Mucosa of descending colon (tissue), 3 donors: Measurements from ENCODE around the gene MADCAM1. TPM values are rescaled to one million over a fixed set of nuclear protein-coding genes. Genes with fewer than 3 reads are reported as not detected.

Experiments
- ATAC-seq: fragments of 200-7000 bp; cut with Tn5 transposase; one replicate; pipeline ENCODE4 v1.9.1; 2020; ENCODE audit warnings: mild to moderate bottlenecking, moderate library complexity
- DNase-seq, 3 donors: peaks; one replicate each; pipeline ENCODE4 v3.0.0-alpha.2; 2020
- H3K36me3 ChIP-seq: fragments of 200-600 bp; one replicate; pipeline ENCODE4 v1.8.0; 2021; ENCODE audit warnings: low read depth, mild to moderate bottlenecking
- H3K4me1 ChIP-seq: fragments of 200-600 bp; one replicate; pipeline ENCODE4 v1.8.0; 2021; ENCODE audit warnings: low read depth, mild to moderate bottlenecking
- H3K4me3 ChIP-seq: fragments of 200-600 bp; one replicate; pipeline ENCODE4 v1.8.0; 2021; ENCODE audit warnings: mild to moderate bottlenecking
- H3K9me3 ChIP-seq: fragments of 200-600 bp; one replicate; pipeline ENCODE4 v1.8.0; 2021; ENCODE audit warnings: mild to moderate bottlenecking
- intact Hi-C, 2 donors: fragments of 100-400 bp; cut with DNase I in 1 of 2; cut with micrococcal nuclease in 1 of 2; formaldehyde crosslinking; loops; one replicate each; pipeline versions ENCODE4 v1.11.0 to v1.11.1; 2022; cut with DNase I, micrococcal nuclease
- total RNA-seq, 3 donors: library from RNA; stranded (reverse); fragmentation: NEBNext Ultra II Directional in 2 of 3; extraction: Animal tissue kit (Norgen Biotek cat#: 25700) in 2 of 3; gene quantifications; one replicate each; pipeline versions ENCODE4 v1.2.1 to v1.2.4, GENCODE V29; 2021 to 2023
- TF ChIP-seq, protein P1 (sequence below): fragments of 200-600 bp; IDR thresholded peaks from one replicate; pipeline ENCODE4 v1.8.0; 2022; ENCODE audit warnings: antibody characterized with exemption, mild to moderate bottlenecking
- donor health status: DM: no; HTN: no; CAD: no; lungs with moderate emphysema.
- donor health status: DM: no; HTN: no; CAD: no.
- donor health status: DM: no; HTN: yes; CAD: no.

Gene MADCAM1
- total RNA-seq, 3 donors from 2014 or later = 2.3 to 4.3 (median 4.1) TPM

DNA sequence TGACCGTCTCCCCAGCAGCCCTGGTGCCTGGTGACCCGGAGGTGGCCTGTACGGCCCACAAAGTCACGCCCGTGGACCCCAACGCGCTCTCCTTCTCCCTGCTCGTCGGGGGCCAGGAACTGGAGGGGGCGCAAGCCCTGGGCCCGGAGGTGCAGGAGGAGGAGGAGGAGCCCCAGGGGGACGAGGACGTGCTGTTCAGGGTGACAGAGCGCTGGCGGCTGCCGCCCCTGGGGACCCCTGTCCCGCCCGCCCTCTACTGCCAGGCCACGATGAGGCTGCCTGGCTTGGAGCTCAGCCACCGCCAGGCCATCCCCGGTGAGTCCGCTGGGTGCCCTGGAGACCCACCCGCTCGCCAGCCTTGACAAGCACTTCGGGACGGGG, 2.2 kb downstream of the MADCAM1 start:
- Histone ChIP-seq H3K4me1 (peaks cover 5% of the 10 kb centered on the region), H3K9me3 (no peaks in the 10 kb centered on the region), H3K4me3 (no peak overlapping the region), H3K36me3 (no peaks in the 10 kb centered on the region)
- ATAC-seq (no peak), DNase-seq (no peak)
- TF ChIP-seq, protein P1, sequence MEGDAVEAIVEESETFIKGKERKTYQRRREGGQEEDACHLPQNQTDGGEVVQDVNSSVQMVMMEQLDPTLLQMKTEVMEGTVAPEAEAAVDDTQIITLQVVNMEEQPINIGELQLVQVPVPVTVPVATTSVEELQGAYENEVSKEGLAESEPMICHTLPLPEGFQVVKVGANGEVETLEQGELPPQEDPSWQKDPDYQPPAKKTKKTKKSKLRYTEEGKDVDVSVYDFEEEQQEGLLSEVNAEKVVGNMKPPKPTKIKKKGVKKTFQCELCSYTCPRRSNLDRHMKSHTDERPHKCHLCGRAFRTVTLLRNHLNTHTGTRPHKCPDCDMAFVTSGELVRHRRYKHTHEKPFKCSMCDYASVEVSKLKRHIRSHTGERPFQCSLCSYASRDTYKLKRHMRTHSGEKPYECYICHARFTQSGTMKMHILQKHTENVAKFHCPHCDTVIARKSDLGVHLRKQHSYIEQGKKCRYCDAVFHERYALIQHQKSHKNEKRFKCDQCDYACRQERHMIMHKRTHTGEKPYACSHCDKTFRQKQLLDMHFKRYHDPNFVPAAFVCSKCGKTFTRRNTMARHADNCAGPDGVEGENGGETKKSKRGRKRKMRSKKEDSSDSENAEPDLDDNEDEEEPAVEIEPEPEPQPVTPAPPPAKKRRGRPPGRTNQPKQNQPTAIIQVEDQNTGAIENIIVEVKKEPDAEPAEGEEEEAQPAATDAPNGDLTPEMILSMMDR = no peak
- intact Hi-C loops = no loop called here

DNA sequence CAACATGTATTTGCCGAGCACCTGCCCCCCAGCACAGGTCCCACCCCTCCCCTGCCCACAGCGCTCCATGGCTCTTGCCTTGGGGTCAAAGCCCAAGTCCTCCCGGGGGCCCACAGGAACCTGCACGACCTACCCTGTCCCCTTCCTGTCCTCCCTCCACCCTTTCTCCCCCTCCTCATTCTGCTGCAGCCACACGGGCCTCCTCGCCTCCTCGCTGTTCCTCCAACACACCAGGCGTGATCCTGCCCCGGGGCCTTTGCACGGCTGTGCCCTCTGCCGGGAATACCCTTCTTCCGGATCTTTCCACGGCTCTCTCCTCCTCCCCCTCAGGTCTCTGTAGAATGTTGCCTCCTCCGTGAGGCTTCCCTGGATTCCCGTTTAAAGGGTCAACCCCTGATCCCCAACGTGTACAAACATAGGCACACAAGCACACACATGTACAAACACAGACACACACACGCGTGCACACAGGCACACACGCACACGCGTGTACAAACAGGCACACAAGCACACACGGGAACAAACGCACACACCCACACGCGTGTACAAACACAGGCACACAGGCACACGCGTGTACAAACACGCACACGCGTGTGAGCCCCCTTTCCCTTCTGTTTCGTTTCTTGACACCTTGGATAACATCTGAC, 2.8 kb downstream of the MADCAM1 start:
- no peak overlapping the region for H3K4me3 ChIP-seq
- ATAC-seq (no peak), DNase-seq (no peak)
- TF ChIP-seq, protein P1 = no peak
- H3K4me1 ChIP-seq = peaks cover 5% of the 10 kb centered on the region
- intact Hi-C loops = no loop called here
- H3K9me3 ChIP-seq = no peaks in the 10 kb centered on the region
- no peaks in the 10 kb centered on the region for H3K36me3 ChIP-seq

DNA sequence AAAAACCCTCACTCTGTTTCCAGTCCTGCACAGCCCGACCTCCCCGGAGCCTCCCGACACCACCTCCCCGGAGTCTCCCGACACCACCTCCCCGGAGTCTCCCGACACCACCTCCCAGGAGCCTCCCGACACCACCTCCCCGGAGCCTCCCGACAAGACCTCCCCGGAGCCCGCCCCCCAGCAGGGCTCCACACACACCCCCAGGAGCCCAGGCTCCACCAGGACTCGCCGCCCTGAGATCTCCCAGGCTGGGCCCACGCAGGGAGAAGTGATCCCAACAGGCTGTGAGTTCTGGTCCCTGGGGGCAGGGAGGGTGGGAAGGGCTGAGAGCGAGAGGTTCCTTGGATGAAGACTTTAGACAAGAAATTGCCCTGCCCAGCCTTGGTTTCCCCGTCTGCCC, 5.4 kb downstream of the MADCAM1 start:
- TF ChIP-seq, protein P1 = no peak
- ATAC-seq = no peak
- Histone ChIP-seq H3K36me3 (no peaks in the 10 kb centered on the region), H3K4me1 (peaks cover 9% of the 10 kb centered on the region), H3K9me3 (no peaks in the 10 kb centered on the region), H3K4me3 (no peak overlapping the region)
- intact Hi-C loops = no loop called here
- peak in 1 of 3 donors; percentile 43 for DNase-seq

DNA sequence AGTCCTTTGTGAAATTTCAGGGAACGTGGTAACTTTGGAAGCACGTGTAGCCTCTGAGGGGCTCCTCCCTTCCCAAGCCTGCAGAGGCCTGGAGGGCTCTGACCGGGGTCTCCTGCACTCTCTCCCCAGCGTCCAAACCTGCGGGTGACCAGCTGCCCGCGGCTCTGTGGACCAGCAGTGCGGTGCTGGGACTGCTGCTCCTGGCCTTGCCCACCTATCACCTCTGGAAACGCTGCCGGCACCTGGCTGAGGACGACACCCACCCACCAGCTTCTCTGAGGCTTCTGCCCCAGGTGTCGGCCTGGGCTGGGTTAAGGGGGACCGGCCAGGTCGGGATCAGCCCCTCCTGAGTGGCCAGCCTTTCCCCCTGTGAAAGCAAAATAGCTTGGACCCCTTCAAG, 8.3 kb downstream of the MADCAM1 start:
- no peaks in the 10 kb centered on the region for H3K9me3 ChIP-seq
- TF ChIP-seq, protein P1 = no peak
- DNase-seq = no peak
- H3K36me3 ChIP-seq = no peaks in the 10 kb centered on the region
- intact Hi-C loops = no loop called here
- peaks cover 18% of the 10 kb centered on the region for H3K4me1 ChIP-seq
- ATAC-seq = no peak
- no peak overlapping the region for H3K4me3 ChIP-seq

DNA sequence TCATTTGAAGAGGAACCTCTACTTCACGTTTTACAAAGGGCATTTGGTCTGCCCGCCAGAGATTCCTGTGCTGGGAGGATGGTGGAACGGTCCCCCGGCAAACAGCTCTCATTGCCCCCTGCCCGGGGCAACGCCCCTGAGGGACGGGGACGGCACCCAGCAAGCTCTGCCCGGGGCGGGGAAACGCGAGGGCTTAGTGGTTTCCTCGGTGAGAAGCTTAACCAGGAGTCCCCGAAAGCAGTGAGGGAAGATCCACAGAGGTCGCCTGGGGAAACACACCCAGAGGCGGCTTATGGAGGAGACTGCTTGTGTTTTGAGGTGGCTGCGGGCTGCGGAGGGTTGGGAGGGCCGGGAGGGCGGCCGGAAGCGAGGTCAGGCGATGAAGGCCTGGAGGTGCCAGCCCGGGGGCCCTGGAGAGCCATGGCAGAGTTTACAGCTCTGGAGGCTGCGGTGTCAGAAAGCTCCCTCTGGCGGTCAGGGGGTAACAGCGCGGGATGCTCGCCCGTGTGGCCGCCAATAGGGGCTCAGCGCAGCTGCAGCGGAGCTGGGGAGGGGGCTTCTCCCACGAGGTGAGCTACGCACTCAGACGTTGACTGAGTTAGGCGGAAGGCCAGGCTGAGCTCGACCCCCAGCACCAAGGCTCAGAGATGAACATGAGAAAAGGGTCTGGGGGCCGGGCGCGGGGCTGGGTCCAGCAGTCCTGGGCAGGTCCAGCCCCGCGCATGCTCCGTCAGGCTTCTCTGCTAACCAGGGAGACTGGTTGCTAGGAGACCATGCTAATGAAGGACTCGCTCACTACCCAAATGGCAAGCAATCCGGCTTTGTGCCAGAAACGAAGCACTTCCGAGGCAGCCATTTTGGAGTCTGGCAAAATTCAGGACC, 10.4 kb downstream of the MADCAM1 start:
- DNase-seq = peak; percentile 95 to 99 (median 98)
- H3K4me3 ChIP-seq = peak overlapping the region; percentile 88
- H3K9me3 ChIP-seq = no peaks in the 10 kb centered on the region
- intact Hi-C loops = no loop called here
- H3K36me3 ChIP-seq = no peaks in the 10 kb centered on the region
- peak; percentile 77 for ATAC-seq
- TF ChIP-seq, protein P1 = peak; percentile 98
- H3K4me1 ChIP-seq = peaks cover 33% of the 10 kb centered on the region
